K562 (cell line): Measurements from ENCODE around the gene TM4SF4.

Source experiments
- CTCF ChIP-seq, 3 experiments: IDR thresholded peaks in 2 of 3; conservative IDR thresholded peaks in 1 of 3; 2 replicates each; pipeline ENCODE4 v1.5.1; 2011 to 2012; ENCODE audit warnings: low read length in 3 of 3, mild to moderate bottlenecking in 3 of 3, control low read depth in 2 of 3, improper control_type of control experiment in 1 of 3, inconsistent platforms in 1 of 3, low read depth in 1 of 3, mixed read lengths in 1 of 3, moderate library complexity in 1 of 3; ENCODE audit not compliant: insufficient read depth in 2 of 3
- E2F4 ChIP-seq: sonication (generic); formaldehyde crosslinking; IDR thresholded peaks from 2 replicates; pipeline ENCODE4 v1.8.0; 2022; ENCODE audit warnings: mild to moderate bottlenecking, low read depth, missing genetic modification reagents
- EP300 ChIP-seq: IDR thresholded peaks from 2 replicates; pipeline ENCODE4 v1.6.1; 2012; ENCODE audit warnings: low read length, improper control_type of control experiment
- ESRRA ChIP-seq: fragments of 450-650 bp; IDR thresholded peaks from 2 replicates; pipeline ENCODE4 v1.6.1; 2014; ENCODE audit warnings: low read depth, mild to moderate bottlenecking, moderate library complexity, borderline replicate concordance
- IRF1 ChIP-seq: sonication (generic); formaldehyde crosslinking; IDR thresholded peaks from 2 replicates; pipeline ENCODE4 v1.8.0; 2022; ENCODE audit warnings: missing genetic modification reagents, mild to moderate bottlenecking, borderline replicate concordance
- MAZ ChIP-seq, 2 experiments: fragments of 450-650 bp in 1 of 2; sonication (generic) in 1 of 2; formaldehyde crosslinking; IDR thresholded peaks in 1 of 2; conservative IDR thresholded peaks in 1 of 2; 2 replicates each; pipeline versions ENCODE4 v1.4.0 to v1.5.0; 2020; ENCODE audit warnings: mild to moderate bottlenecking in 1 of 2, missing genetic modification reagents in 1 of 2
- MCM2 ChIP-seq: fragments of 450-650 bp; IDR thresholded peaks from 2 replicates; pipeline ENCODE4 v1.6.1; 2017; ENCODE audit warnings: low read depth, mild to moderate bottlenecking
- MXI1 ChIP-seq: IDR thresholded peaks from 2 replicates; pipeline ENCODE4 v1.6.1; 2011; ENCODE audit warnings: low read depth, mild to moderate bottlenecking, improper control_type of control experiment, low read length
- SP1 ChIP-seq: sonication (generic); formaldehyde crosslinking; IDR thresholded peaks from 2 replicates; pipeline ENCODE4 v1.8.1; 2022; ENCODE audit warnings: mild to moderate bottlenecking, missing genetic modification reagents
- TARDBP ChIP-seq: fragments of 450-650 bp; IDR thresholded peaks from 2 replicates; pipeline ENCODE4 v1.6.1; 2016
- ZBTB7A ChIP-seq: IDR thresholded peaks from 2 replicates; pipeline ENCODE4 v1.6.1; 2011; ENCODE audit warnings: low read depth, mild to moderate bottlenecking, low read length, moderate library complexity, borderline replicate concordance; ENCODE audit not compliant: control insufficient read depth
- ZNF589 ChIP-seq: fragments of 200-800 bp; sonication (Bioruptor generic); IDR thresholded peaks from 2 replicates; pipeline ENCODE4 v1.6.1; 2016; ENCODE audit warnings: low read depth, missing genetic modification characterization, missing compliant biosample characterization

GRCh38 chr3:149476225-149476624 is 1.7 kb downstream of the TM4SF4 start:
- TF ChIP-seq CTCF (IDR thresholded peaks at IDR 0.05 in 2 of 3, conservative IDR thresholded peaks at IDR 0.05 in 1 of 3; ENCODE audit: insufficient read depth in 2 of 3, low read depth in 1 of 3, low read length in 3 of 3): no peak
- no peak for TF ChIP-seq MAZ (CRISPR knock-in tag; conservative IDR thresholded peaks at IDR 0.05 in 1 of 2, IDR thresholded peaks at IDR 0.05 in 1 of 2)
- TF ChIP-seq EP300: no peak
- no peak for TF ChIP-seq E2F4 (CRISPR knock-in tag)
- TF ChIP-seq IRF1: no peak
- TF ChIP-seq MCM2: no peak
- no peak for TF ChIP-seq ZBTB7A
- TF ChIP-seq SP1: no peak
- TF ChIP-seq TARDBP: no peak
- no peak for TF ChIP-seq ESRRA
- TF ChIP-seq MXI1: no peak
- TF ChIP-seq ZNF589 (CRISPR knock-in tag): no peak
